NB4 (cell line): ENCODE data around the gene RSPH6A.
A peak's percentile ranks its signal among the peaks of the same experiment; 100 is the strongest.
"Not testable (repeated sequence)": the region's sequence is repeated elsewhere in the genome, so short reads cannot be mapped to it uniquely, and the experiment has no call there.

Source experiments
- DNase-seq: peaks from one replicate; pipeline ENCODE4 v3.0.0; 2010; ENCODE audit warnings: low read depth
- H3K4me3 ChIP-seq: one replicate; pipeline ENCODE4 v1.5.1; 2011; ENCODE audit warnings: mild to moderate bottlenecking, low read depth, low read length, moderate library complexity
- MYC ChIP-seq: IDR thresholded peaks from 2 replicates; pipeline ENCODE4 v1.6.1; 2011; ENCODE audit warnings: low read depth, low read length
- POLR2A ChIP-seq: IDR thresholded peaks from 2 replicates; pipeline ENCODE4 v1.6.1; 2011; ENCODE audit warnings: mild to moderate bottlenecking; ENCODE audit not compliant: insufficient read length; ENCODE audit errors: extremely low read depth
- TF ChIP-seq, protein P1 (sequence below): IDR thresholded peaks from 2 replicates; pipeline ENCODE4 v1.6.1; 2011; ENCODE audit warnings: low read depth, low read length
- TF ChIP-seq, protein P2 (sequence below): IDR thresholded peaks from one replicate; pipeline ENCODE4 v1.5.1; 2012; ENCODE audit warnings: low read depth, low read length

RSPH6A gene

DNA sequence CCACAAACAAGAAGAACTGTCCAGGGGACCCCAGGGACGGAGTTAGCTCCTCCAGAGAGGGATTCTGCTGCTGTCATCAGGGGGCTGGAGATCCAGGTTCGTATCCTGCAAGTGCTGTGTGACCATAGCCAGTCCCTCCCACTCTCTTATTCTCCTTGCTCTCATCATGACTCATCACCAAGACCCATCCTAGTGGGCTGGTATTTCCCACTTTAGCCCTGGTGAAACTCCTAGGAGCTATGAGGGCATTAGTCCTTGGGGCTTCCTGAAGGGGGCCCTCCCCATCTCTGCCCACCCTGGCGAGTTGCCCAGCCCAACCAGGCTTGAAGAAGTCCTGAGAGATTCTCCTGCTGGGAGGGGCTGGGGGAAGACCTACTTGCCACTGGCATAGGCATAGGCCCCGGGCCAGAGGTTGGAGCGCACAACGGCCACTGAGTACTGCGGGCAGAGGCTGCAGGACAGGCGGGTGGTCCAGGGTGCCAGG, 15.0 kb downstream of the RSPH6A start:
- TF ChIP-seq MYC = no peak
- TF ChIP-seq, protein P1, sequence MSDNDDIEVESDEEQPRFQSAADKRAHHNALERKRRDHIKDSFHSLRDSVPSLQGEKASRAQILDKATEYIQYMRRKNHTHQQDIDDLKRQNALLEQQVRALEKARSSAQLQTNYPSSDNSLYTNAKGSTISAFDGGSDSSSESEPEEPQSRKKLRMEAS = no peak
- TF ChIP-seq, protein P2, sequence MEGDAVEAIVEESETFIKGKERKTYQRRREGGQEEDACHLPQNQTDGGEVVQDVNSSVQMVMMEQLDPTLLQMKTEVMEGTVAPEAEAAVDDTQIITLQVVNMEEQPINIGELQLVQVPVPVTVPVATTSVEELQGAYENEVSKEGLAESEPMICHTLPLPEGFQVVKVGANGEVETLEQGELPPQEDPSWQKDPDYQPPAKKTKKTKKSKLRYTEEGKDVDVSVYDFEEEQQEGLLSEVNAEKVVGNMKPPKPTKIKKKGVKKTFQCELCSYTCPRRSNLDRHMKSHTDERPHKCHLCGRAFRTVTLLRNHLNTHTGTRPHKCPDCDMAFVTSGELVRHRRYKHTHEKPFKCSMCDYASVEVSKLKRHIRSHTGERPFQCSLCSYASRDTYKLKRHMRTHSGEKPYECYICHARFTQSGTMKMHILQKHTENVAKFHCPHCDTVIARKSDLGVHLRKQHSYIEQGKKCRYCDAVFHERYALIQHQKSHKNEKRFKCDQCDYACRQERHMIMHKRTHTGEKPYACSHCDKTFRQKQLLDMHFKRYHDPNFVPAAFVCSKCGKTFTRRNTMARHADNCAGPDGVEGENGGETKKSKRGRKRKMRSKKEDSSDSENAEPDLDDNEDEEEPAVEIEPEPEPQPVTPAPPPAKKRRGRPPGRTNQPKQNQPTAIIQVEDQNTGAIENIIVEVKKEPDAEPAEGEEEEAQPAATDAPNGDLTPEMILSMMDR = no peak
- no peak for TF ChIP-seq POLR2A
- peak; percentile 58 for DNase-seq
- no peak overlapping the region for H3K4me3 ChIP-seq

DNA sequence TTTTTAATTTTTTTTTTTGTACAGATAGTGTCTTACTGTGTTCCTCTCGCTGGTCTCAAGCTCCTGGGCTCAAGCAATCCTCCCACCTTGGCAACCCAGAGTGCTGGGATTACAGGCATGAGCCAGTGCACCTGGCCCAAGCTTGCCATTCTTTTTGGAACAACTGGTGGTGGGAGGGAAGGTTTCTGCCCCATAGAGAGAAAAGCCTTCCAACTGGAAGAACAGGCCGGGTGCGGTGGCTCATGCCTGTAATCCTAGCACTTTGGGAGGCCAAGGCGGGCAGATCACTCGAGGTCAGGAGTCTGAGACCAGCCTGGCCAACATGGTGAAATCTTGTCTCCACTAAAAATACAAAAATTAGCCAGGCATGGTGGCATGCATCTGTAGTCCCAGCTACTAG, 15.6 kb downstream of the RSPH6A start:
- DNase-seq = not testable (repeated sequence)

DNA sequence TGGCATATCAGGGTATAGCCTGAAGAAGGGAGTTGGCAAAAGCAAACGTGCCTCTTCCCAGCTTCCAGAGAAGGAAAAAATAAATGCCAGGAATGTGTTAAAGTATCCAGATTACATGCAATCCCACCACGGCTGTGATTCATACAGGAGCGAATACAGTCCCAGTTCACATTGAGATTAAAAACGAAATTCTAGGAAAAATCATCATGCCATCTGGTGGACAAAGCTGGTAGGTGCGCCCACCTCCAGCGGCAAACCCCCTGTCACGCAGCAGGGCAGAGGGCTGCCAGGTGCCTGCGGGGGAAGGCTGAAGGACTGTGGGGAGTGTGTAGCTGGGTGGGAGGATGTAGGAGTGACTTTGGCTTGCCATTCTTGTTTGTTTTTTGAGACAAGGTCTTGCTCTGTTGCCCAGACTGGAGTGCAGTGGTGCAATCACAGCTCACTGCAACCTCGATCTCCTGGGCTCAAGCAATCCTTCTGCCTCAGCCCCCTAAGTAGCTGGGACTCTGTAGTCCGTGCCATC, 16.1 kb downstream of the RSPH6A start:
- peak; percentile 45 for DNase-seq
- H3K4me3 ChIP-seq = no peak overlapping the region
- TF ChIP-seq MYC = no peak
- TF ChIP-seq, protein P1 = no peak
- TF ChIP-seq, protein P2 = peak; percentile 63
- TF ChIP-seq POLR2A = no peak

More for the DNA sequence above, 15.6 kb downstream of the RSPH6A start:
- not testable (repeated sequence) for H3K4me3 ChIP-seq

DNA sequence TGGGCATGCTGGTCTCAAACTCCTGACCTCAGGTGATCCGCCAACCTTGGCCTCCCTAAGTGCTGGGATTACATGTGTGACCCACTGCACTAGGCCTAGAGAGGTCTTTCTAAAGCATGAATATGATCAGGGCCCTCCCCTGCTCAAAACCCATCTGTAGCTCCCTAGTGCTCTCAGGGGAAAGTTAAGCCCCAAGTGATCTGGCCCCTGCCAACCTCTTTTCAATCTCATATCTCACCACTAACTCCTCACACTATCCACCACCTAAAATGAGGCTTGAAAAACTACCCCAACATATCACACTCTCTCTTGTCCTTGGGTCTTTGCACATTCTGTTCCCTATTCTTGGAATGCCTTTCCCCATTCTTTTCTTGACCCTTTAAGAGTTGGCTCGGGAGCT, 20.5 kb downstream of the RSPH6A start:
- no peak for DNase-seq
- H3K4me3 ChIP-seq = no peak overlapping the region
- TF ChIP-seq MYC (no peak), POLR2A (no peak)
- TF ChIP-seq, protein P1 = no peak
- TF ChIP-seq, protein P2 = no peak

DNA sequence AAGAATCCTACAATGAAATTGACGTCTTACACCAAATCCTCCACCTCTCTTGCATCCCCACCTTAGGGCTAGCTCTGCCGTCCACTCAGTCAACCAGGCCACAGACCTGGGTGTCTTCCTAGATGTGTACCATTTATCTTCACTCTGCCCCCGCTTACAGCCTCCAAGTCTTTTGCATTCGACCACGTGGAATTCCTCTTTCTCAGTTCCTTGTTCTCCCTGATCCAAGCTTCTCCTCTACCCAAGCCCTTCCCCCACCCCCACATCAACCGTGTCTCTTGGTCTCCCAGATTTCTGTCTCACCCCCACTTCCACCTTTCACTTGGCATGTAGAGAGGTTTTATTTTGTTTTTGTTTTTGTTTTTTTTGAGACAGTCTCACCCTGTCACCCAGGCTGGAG, 21.2 kb downstream of the RSPH6A start:
- H3K4me3 ChIP-seq = no peak overlapping the region
- TF ChIP-seq, protein P2 = no peak
- no peak for TF ChIP-seq POLR2A
- no peak for TF ChIP-seq MYC
- TF ChIP-seq, protein P1 = no peak
- DNase-seq = no peak

DNA sequence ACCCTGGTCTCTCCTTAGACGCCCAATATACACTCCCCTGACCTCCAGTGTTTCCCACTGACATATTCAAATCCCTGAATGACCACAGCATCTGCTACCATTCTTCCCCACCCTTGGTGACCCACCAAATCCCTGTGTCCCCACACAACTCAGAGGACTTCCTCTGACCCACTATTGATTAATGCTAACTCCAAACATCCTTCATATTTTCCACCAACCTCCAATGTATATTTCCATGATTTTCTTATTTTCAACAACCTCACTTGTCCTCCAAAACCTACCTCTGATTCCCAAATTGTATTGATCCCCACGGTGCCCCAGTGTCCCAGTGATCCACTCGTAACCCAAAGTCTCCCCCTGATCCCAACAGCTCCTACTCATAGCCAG, 21.9 kb downstream of the RSPH6A start:
- H3K4me3 ChIP-seq = peak overlapping the region; percentile 42
- no peak for DNase-seq
- TF ChIP-seq, protein P1 = no peak
- TF ChIP-seq, protein P2 = no peak
- TF ChIP-seq POLR2A = no peak
- TF ChIP-seq MYC = no peak
